Activated CD4-positive, alpha-beta T cell treated with anti-CD3 and anti-CD28 coated beads, Interleukin-2, amount 50 U/mL, for 48 hours (primary cell): ENCODE measurements around the gene HNF4A.

Experiments used
- DNase-seq, 2 experiments: peaks; one replicate each; pipeline ENCODE4 v3.0.0-alpha.2; 2020

Gene HNF4A

DNA sequence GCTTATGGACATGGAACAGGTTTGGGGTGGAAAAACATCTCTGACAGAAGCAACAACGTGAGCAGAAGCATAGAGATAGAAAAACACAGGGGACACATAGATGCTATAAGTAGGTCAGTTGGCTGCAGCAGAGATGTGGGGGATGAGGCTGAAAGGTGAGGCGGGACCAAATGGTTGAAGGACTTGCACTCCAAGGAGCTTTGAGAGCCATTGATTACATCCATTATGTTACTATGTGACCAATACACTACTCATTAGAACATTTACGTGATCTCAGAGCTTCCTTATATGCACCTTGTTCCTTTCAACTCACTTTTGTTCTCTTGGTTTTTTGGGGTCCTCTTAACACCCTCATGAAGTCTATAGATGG is 72.3 kb downstream of the HNF4A start:
- DNase-seq: no peak

DNA sequence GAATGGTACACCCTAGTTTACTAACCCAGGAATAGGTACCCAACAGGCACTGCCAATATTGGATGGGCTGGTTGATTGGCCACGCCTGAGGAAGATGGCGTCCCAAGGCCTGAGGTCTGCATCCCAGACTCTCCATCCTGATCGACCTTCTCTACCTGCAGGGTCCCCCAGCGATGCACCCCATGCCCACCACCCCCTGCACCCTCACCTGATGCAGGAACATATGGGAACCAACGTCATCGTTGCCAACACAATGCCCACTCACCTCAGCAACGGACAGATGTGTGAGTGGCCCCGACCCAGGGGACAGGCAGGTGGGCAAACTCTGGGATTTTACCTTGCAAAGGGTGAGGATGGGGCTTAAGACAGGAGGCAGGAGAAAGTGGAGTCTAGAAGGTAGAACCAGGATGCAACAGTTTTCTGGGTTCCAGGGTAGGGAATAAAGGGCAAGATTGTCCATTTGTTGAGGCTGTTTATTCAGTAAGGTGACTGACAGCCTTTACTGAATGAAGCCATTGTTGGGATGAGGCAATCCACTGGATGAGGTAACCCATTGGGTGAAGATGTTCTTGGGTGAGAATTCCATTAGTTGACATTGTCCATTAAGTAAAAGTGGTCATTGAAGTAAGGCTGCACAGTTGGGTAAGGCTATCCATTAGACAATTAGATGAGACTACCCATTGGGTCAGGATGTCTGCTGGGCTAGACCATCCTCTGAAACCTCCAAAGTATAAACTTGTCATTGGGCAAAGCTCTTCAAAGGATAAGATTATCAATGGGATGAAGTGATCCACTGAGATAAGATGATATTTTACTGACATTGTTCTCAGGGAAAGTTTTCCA is 72.9 kb downstream of the HNF4A start:
- DNase-seq: no peak

DNA sequence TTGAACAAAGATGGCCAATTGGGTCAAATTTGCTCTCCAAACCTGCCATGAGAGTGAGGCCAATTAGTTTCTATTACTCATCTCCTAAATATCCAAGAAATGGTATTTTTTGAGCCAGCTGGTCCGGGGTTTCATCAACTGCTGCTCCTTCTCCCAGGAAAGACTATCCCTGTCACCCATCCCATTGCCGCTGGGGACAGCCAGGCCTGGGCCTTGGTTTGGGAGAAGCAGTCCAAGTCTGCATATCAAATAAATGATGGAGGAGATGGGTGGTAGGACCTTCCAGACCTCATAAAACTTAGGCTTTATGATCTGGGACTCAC is 73.5 kb downstream of the HNF4A start:
- no peak for DNase-seq

DNA sequence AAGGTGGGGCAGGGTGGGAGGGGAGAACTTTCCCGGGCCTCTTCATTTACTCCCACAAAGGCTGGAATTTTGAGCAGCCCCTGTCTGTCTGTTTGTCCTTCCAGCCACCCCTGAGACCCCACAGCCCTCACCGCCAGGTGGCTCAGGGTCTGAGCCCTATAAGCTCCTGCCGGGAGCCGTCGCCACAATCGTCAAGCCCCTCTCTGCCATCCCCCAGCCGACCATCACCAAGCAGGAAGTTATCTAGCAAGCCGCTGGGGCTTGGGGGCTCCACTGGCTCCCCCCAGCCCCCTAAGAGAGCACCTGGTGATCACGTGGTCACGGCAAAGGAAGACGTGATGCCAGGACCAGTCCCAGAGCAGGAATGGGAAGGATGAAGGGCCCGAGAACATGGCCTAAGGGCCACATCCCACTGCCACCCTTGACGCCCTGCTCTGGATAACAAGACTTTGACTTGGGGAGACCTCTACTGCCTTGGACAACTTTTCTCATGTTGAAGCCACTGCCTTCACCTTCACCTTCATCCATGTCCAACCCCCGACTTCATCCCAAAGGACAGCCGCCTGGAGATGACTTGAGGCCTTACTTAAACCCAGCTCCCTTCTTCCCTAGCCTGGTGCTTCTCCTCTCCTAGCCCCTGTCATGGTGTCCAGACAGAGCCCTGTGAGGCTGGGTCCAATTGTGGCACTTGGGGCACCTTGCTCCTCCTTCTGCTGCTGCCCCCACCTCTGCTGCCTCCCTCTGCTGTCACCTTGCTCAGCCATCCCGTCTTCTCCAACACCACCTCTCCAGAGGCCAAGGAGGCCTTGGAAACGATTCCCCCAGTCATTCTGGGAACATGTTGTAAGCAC is 74.1 kb downstream of the HNF4A start:
- DNase-seq: no peak

DNA sequence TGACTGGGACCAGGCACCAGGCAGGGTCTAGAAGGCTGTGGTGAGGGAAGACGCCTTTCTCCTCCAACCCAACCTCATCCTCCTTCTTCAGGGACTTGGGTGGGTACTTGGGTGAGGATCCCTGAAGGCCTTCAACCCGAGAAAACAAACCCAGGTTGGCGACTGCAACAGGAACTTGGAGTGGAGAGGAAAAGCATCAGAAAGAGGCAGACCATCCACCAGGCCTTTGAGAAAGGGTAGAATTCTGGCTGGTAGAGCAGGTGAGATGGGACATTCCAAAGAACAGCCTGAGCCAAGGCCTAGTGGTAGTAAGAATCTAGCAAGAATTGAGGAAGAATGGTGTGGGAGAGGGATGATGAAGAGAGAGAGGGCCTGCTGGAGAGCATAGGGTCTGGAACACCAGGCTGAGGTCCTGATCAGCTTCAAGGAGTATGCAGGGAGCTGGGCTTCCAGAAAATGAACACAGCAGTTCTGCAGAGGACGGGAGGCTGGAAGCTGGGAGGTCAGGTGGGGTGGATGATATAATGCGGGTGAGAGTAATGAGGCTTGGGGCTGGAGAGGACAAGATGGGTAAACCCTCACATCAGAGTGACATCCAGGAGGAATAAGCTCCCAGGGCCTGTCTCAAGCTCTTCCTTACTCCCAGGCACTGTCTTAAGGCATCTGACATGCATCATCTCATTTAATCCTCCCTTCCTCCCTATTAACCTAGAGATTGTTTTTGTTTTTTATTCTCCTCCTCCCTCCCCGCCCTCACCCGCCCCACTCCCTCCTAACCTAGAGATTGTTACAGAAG is 75.0 kb downstream of the HNF4A start:
- no peak for DNase-seq

DNA sequence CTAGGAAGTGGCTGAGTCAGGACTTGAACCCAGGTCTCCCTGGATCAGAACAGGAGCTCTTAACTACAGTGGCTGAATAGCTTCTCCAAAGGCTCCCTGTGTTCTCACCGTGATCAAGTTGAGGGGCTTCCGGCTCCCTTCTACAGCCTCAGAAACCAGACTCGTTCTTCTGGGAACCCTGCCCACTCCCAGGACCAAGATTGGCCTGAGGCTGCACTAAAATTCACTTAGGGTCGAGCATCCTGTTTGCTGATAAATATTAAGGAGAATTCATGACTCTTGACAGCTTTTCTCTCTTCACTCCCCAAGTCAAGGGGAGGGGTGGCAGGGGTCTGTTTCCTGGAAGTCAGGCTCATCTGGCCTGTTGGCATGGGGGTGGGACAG is 75.6 kb downstream of the HNF4A start:
- DNase-seq: no peak

DNA sequence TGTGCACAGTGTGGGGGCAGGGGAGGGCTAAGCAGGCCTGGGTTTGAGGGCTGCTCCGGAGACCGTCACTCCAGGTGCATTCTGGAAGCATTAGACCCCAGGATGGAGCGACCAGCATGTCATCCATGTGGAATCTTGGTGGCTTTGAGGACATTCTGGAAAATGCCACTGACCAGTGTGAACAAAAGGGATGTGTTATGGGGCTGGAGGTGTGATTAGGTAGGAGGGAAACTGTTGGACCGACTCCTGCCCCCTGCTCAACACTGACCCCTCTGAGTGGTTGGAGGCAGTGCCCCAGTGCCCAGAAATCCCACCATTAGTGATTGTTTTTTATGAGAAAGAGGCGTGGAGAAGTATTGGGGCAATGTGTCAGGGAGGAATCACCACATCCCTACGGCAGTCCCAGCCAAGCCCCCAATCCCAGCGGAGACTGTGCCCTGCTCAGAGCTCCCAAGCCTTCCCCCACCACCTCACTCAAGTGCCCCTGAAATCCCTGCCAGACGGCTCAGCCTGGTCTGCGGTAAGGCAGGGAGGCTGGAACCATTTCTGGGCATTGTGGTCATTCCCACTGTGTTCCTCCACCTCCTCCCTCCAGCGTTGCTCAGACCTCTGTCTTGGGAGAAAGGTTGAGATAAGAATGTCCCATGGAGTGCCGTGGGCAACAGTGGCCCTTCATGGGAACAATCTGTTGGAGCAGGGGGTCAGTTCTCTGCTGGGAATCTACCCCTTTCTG is 76.2 kb downstream of the HNF4A start:
- DNase-seq: no peak

DNA sequence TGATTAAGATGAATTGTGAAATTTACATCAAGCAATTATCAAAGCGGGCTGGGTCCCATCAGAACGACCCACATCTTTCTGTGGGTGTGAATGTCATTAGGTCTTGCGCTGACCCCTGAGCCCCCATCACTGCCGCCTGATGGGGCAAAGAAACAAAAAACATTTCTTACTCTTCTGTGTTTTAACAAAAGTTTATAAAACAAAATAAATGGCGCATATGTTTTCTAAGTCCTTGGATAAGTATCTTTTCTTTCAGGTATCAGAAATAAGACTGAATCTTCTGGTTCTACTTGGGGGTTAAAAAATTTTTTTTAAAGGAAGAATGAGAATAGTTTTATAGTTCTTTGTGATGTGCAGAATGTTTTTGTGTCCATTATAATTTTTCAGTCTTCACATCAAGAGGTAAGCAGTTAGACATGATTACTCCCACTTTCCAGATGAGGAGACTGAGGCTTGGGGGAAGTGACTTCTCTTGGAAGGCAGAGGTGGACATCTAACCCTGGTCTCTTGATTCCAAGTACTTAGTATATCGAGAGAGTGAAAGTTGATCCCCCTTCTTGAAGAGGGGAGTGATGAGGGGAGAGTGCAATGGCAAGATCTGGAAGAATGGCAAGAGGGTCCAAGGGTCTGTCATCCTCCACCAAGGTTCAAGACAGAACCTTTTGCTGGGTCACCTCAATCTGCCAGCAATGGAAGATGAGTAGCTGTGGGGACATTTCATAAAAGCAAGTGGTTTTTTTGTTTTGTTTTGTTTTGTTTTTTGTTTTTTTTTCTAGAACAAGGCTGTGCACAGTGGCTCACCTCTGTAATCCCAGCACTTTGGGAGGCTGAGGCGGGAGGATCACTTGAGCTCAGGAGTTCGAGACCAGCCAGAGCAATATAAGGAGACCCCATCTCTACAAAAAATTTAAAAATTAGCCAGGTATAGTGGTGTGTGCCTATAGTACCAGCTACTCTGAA is 77.4 kb downstream of the HNF4A start:
- DNase-seq: no peak

DNA sequence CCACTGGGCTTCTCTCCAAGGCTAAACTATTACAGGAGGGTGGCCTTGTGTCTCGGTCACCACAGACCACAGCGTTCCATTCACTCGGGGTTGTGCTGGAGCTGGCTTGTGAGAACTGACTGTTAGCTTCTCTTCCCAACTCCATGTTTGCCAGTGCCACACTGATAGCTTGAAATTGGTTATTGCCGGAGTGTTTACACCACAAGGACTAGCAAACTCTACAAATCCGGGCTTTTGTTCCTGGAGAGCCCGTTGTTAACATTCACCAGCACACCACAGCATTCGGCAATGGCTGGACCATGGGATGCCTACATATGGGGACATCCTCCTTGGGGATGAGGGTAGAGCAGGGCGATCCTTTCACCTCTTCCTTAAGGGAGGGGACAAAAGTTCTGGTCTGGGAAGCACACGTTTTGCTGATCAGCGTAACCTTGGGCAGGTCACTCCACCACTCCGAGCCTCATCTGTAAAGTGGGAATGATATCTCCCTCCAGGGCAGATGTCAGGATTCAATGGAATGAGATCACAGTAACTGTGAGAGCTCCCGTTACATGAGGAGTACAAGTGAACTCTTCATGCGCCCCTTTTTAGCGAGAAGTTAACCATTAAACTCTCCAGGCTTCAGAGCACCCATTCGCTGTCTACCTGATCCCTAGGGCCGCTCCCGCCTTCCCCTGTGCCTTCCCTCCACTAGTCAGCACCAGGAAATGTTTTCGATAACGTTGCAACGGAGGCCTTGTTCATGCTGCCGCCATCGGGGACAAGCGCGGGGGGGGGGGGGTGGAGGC is 78.4 kb downstream of the HNF4A start:
- DNase-seq: no peak

DNA sequence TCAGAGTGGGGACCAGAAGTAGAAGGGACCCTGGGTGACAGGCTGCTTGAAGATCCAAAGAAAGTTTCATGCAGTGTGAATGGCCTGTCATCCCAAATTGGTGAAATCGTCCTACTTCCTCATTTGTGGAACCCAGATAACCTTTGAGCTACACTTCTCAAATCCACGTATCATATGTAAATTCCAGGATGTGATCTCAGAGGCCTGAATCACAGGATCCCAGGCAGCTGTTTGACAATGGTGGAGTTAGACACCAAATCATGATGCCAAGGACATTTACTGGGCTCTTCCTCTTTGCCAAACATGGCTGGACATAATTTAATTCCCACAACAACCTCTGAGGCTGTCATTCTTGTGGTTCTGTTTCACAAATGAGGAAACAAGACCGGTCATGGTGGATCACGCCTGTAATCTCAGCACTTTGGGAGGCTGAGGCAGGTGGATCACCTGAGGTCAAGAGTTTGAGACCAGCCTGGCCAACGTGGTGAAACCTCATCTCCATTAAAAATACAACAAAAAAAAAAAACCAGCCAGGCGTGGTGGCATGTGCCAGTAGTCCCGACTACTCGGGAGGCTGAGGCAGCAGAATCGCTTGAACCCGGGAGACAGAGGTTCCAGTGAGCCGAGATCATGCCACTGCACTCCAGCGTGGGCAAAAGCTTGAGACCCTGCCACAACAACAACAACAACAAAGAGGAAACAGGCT is 80.3 kb downstream of the HNF4A start:
- no peak for DNase-seq

DNA sequence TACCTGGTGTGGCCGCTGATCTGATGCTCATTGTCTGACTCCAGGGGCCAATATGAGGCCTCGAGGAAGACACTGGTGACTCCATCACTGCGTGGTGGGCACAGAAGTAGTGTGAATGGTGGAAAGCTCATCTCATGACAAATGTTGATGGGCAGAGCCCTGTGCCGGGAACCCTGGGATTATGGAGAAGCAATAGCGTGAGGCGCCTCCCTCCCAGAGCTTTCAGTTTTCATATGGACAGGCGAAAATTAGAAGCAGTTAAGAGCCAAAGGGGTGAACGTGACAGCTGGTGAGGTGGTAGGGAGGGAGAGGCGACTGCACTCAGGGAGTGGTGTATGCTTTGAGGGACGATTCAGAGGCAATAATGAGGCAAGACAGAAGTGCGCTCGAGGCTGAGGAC is 80.9 kb downstream of the HNF4A start:
- no peak for DNase-seq

DNA sequence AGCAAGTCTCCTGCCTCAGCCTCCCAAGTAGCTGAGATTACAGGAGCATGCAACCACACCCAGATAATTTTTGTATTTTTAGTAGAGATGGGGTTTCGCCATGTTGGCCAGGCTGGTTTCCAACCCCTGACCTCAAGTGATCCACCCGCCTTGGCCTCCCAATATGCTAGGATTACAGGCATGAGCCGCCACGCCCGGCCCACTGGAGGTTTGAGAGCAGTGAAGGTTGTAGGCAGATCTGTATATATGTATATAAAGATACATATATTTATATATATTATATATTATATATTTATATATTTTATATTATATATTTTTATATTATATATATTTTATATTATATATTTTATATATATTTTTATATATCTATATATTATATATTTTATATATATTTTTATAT is 82.0 kb downstream of the HNF4A start:
- no peak for DNase-seq

DNA sequence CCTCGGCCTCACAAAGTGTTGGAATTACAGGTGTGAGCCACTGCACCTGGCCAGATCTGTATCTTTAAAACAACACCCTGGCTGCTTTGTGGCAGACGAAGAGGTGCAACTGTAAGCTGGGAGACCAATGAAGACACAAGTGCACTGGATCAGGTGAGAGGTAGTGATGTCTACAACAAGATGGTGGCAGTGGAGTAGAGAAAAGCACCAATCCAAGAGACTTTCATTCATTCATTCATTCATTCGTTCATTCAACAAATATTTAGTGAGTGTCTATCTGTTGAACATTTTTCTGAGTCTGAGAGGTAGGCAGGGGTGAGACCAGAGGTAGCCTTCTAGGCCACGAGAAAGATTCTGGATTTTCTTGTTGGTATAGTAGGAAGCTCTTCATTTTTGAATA is 83.3 kb downstream of the HNF4A start:
- DNase-seq: no peak

DNA sequence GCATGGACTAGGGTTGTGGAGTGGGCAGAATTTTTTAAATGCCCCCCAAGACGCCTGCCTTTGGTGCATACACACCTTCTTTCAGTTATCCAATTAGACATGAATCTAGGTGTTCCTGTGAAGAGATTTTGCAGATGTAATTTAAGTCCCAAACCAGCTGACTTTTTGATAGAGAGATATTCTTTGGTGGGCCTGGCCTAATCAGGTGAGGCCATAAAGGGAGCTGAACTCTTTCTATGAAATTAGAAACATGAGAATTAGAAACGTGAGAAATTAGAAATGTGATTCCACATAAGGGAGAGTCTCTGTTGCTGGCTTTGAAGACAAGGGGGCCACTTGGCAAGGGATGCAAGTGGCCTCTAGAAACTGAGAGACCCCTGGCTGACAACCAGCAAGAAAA is 83.8 kb downstream of the HNF4A start:
- DNase-seq: no peak

DNA sequence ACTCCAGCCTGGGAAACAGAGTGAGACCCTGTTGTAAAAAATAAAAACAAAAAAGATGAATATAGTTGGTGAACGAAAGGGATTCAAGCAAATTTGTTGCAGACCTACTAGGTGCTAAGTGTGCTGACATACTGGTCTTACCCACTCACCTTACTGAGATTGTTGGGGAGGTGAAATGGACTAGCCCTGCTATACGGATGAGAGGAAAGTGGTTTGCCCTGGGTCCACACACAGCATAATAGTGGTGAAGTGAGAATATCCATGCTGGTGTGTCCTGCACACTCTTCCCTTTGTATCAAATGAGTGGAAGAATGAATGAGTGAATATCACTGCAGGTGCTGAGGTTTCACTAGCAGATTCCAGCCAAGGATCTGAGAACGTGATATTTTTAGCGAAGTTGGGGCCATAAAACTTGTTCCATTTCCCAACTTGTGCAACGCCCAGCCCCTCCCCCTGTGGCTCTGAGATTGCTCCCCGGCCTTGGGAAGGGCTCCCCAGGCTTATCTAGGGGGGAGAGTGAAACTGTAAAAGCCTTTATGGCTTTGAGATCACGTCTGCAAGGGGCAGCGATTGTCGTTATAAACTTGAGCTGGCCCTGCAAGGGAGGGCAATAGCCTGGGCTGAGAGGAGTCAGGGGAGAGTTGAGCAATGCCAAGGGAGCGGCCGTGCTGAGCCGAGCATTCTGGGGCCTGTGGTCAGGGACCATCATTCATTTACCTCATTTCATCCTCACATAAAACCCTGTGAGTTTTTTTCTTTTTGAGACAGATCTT is 87.0 kb downstream of the HNF4A start:
- DNase-seq: no peak

DNA sequence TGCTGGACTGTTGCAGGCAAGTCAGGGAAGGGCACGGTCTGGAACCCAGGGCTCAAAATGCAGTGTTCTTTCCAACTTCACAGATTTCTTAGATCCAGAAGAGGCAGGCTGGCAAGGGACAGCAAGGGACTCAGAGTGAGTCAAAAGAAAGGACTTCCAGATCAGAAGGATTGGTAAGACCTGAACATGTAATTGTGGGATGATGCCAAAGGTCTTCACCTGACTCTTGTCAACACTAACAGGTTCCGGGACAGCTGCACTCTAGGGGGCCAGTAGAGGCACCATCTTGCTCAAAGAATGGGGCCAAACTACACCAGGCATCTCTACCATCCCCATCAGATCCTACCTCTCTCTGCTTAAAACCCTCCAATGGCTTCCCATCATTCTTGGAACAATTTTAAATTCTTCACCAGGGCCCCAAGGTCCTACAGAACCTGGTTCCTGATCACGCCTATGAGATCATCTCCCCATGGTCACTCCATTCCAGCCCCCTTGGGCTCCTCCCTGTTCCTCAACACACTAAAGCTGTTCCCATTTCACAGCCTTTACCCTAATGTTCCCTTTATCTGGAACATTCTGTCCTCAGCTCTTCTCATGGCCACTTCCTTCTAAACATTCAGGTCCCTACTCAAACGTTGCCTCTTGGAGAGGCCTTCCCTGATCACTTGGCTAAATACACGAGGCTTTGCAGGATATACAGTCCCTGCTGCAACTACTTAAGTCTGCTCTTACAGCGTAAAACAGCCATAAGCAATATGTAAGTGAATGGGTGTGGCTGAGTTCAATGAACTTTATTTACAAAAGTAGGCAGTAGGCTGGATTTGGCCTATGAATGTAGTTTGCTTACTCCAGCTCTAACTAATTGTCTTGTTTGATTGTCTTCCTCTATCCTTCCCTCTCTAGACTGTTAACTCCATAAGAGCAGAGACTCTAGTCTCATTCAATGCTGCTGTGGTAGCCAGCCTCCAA is 90.5 kb downstream of the HNF4A start:
- no peak for DNase-seq

DNA sequence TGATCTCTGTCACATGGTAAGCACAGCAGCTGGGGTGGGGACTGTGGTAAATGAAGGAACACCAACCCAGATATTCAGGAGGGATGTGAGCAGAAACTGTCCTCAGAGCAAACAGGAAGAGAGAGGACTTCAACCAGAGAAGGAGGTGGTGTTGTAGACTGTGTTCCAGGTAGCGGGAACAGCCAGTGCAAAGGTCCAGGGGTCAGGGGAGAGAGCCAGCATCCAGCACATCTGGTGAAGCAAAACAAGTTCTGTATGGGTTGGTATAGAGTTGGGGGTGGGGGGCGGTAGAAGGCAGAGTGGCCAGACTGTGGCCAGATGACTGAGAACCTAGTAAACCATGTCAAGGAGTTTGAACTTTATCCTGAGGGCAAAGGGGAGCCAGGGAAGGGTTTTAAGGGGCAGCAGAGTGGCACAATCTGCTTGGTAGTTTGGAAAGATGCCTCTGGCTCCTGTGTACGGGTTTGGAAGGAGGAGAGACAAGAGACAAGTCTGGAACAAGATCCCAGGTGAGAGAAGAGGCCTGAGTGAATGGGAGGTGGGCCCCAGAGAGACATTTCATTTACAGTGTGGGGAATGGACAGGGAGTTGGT is 92.4 kb downstream of the HNF4A start:
- no peak for DNase-seq
